ENCODE measurements around the gene LIPC. TPM values are rescaled to one million over a fixed set of nuclear protein-coding genes. Genes with fewer than 3 reads are reported as not detected.

LIPC gene
- total RNA-seq, 4 donors from 2014 or later, result 0.28 to 0.51 TPM; not detected in 2

DNA sequence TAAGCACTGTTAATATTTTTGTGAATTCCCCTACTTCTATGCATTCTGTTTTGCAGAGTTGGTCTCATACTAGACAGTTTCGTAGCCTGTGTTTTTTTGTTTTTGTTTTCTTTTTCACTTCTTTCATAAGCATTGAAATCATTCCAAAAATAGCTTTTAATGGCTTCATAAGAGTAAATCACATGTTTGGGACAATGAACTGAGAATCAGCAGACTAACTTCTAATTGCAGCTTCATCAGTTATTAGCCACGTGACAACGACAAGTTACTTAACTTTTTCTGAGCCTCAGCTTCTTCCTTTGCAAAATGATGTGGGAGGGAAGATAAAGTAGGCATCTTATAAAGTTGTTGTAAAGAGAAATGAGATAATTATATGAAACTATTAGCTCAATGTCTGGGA, 124.8 kb downstream of the LIPC start:
- Histone ChIP-seq H3K4me3 (no peak overlapping the region), H3K4me1 (no peaks in the 10 kb centered on the region), H3K27ac (no peak overlapping the region), H3K9me3 (no peaks in the 10 kb centered on the region), H3K27me3 (no peaks in the 10 kb centered on the region), H3K36me3 (no peaks in the 10 kb centered on the region)
- DNase-seq, result no peak
- no peak for TF ChIP-seq POLR2A (IDR thresholded peaks at IDR 0.05)
- TF ChIP-seq, protein P1, sequence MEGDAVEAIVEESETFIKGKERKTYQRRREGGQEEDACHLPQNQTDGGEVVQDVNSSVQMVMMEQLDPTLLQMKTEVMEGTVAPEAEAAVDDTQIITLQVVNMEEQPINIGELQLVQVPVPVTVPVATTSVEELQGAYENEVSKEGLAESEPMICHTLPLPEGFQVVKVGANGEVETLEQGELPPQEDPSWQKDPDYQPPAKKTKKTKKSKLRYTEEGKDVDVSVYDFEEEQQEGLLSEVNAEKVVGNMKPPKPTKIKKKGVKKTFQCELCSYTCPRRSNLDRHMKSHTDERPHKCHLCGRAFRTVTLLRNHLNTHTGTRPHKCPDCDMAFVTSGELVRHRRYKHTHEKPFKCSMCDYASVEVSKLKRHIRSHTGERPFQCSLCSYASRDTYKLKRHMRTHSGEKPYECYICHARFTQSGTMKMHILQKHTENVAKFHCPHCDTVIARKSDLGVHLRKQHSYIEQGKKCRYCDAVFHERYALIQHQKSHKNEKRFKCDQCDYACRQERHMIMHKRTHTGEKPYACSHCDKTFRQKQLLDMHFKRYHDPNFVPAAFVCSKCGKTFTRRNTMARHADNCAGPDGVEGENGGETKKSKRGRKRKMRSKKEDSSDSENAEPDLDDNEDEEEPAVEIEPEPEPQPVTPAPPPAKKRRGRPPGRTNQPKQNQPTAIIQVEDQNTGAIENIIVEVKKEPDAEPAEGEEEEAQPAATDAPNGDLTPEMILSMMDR (IDR thresholded peaks at IDR 0.05), result no peak
- intact Hi-C loops (cut with DNase I; ENCODE audit: low total_unique reads), result no loop called here

DNA sequence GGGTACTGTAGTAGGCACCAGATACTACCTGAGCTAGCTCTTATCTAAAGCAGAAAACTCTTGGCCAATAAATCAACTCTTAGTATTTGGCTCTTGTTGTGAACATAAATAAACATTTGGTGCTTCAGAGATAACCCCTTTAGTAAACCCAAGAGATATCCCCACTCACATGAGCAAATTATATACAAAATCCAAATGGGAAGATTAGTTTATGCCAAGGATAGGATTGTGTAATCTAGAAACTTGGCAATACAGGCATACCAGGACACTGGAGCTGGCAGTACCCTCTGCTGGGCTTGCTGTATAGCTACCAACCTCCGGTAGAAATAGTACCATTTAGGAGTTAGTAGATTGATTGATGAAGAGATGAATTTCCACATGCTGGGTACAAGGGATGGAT, 127.0 kb downstream of the LIPC start:
- Histone ChIP-seq H3K4me1 (no peaks in the 10 kb centered on the region), H3K36me3 (no peaks in the 10 kb centered on the region), H3K9me3 (no peaks in the 10 kb centered on the region), H3K27me3 (no peaks in the 10 kb centered on the region), H3K4me3 (no peak overlapping the region), H3K27ac (no peak overlapping the region)
- DNase-seq, result no peak
- intact Hi-C loops (cut with DNase I; ENCODE audit: low total_unique reads), result no loop called here
- TF ChIP-seq, protein P1 (IDR thresholded peaks at IDR 0.05), result no peak
- no peak for TF ChIP-seq POLR2A (IDR thresholded peaks at IDR 0.05)

DNA sequence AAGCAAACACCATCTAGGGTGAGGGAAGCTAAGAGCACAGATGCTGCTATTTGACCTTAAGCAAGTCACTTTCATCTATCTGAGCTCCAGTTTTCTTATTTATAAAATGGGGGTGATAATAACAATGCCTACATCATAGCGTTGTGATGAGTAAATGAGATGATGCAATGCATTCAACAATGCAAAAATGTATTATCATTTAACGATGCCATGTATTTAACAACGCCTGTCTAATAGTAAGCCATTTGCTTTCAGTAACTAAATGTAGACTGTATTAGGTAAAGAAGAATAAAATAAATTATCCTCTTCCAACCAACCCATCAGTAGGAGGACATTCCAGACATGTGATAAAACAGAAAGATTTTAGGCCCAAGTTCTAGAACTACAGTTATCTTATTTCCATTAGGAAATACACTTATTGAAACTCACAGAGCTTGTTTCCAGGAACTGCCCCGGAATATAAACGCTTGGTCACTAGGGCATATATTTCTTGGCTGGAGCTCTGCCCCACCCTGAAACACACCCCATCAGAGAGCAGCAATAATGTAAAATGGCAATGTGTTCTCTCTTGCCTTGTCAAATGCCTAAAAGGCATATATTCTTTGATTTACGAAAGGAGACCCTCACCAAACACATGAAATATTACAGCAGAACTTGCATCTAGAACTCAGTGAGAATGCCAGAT, 128.3 kb downstream of the LIPC start:
- Histone ChIP-seq H3K36me3 (no peaks in the 10 kb centered on the region), H3K9me3 (no peaks in the 10 kb centered on the region), H3K4me3 (no peak overlapping the region), H3K27me3 (no peaks in the 10 kb centered on the region), H3K4me1 (no peaks in the 10 kb centered on the region), H3K27ac (no peak overlapping the region)
- TF ChIP-seq POLR2A (IDR thresholded peaks at IDR 0.05), result no peak
- TF ChIP-seq, protein P1 (IDR thresholded peaks at IDR 0.05), result no peak
- intact Hi-C loops (cut with DNase I; ENCODE audit: low total_unique reads), result no loop called here
- no peak for DNase-seq

DNA sequence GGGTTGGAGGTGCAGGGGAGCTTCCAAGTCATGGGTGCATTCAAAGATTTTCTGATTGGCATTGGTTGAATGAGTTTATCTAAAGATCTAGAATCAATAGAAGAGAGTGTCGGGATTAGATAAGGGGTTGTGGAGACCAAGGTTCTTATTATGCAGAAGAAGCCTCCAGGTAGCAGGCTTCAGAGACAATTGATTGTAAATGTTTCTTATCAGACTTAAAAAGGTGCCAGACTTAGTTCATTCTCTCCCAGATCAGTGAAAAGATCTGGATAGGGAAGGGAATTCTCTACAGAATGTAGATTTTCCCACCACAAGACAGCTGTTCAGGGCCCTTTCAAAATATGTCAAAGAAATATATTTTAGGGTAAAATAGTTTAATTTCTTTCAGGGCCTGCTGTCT, 129.5 kb downstream of the LIPC start:
- intact Hi-C loops (cut with DNase I; ENCODE audit: low total_unique reads), result no loop called here
- H3K36me3 ChIP-seq, result no peaks in the 10 kb centered on the region
- TF ChIP-seq, protein P1 (IDR thresholded peaks at IDR 0.05), result no peak
- TF ChIP-seq POLR2A (IDR thresholded peaks at IDR 0.05), result no peak
- no peak overlapping the region for H3K4me3 ChIP-seq
- H3K27ac ChIP-seq, result no peak overlapping the region
- no peaks in the 10 kb centered on the region for H3K4me1 ChIP-seq
- no peaks in the 10 kb centered on the region for H3K27me3 ChIP-seq
- H3K9me3 ChIP-seq, result no peaks in the 10 kb centered on the region
- DNase-seq, result no peak

DNA sequence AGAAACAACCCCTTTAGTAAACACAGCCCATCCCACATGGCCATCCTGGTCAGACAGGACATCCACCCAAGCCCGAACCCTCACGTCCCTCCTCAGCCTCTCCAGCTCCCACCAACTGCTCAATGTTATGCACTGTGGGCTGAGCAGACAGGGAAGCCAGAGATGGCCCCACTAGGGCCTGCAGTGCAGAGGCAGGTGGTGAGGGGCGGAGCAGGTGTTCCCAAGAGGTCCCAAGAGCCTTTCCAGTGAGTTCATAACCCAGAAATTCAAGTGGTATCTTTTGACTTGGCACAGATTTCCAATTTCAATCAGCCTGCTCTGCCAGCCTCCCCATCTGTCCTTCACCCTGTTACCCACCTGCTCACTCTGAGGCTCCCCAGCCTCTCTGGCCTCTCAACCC, 130.3 kb downstream of the LIPC start:
- H3K9me3 ChIP-seq, result no peaks in the 10 kb centered on the region
- no peak overlapping the region for H3K27ac ChIP-seq
- no peak overlapping the region for H3K4me3 ChIP-seq
- no peak for TF ChIP-seq POLR2A (IDR thresholded peaks at IDR 0.05)
- TF ChIP-seq, protein P1 (IDR thresholded peaks at IDR 0.05), result no peak
- no peaks in the 10 kb centered on the region for H3K27me3 ChIP-seq
- no peak for DNase-seq
- no peaks in the 10 kb centered on the region for H3K4me1 ChIP-seq
- no peaks in the 10 kb centered on the region for H3K36me3 ChIP-seq
- intact Hi-C loops (cut with DNase I; ENCODE audit: low total_unique reads), result no loop called here
